K562 (cell line): ENCODE data around the gene PTP4A2. TPM values are rescaled to one million over a fixed set of nuclear protein-coding genes. Genes with fewer than 3 reads are reported as not detected.

Experiments used
- ADNP ChIP-seq: fragments of 200-800 bp; sonication (Bioruptor generic); IDR thresholded peaks from 2 replicates; pipeline ENCODE4 v1.6.1; 2016; ENCODE audit warnings: missing genetic modification characterization, missing compliant biosample characterization
- ARNT ChIP-seq, 2 experiments: fragments of 450-650 bp; IDR thresholded peaks; 2 replicates each; pipeline ENCODE4 v1.6.1; 2016; ENCODE audit warnings: mild to moderate bottlenecking in 1 of 2
- ATF7 ChIP-seq: fragments of 450-650 bp; IDR thresholded peaks from 2 replicates; pipeline ENCODE4 v1.7.1; 2014; ENCODE audit warnings: mild to moderate bottlenecking, moderate library complexity
- CHCHD3 ChIP-seq: fragments of 250-450 bp; sonication (Bioruptor Pico); IDR thresholded peaks from 2 replicates; pipeline ENCODE4 v2.1.2; 2022; ENCODE audit warnings: mild to moderate bottlenecking
- DIDO1 ChIP-seq: fragments of 450-650 bp; IDR thresholded peaks from 2 replicates; pipeline ENCODE4 v1.6.1; 2016; ENCODE audit warnings: low read depth, missing biosample characterization, missing genetic modification characterization
- EP300 ChIP-seq: IDR thresholded peaks from 2 replicates; pipeline ENCODE4 v1.6.1; 2012; ENCODE audit warnings: low read length, improper control_type of control experiment
- FIP1L1 ChIP-seq: fragments of 200-400 bp; formaldehyde crosslinking; IDR thresholded peaks from 2 replicates; pipeline ENCODE4 v1.6.1; 2018; ENCODE audit warnings: mild to moderate bottlenecking, low read depth, low read length; ENCODE audit not compliant: poor library complexity, severe bottlenecking
- HCFC1 ChIP-seq: IDR thresholded peaks from 2 replicates; pipeline ENCODE4 v1.6.1; 2012; ENCODE audit warnings: low read depth, low read length, improper control_type of control experiment
- JUND ChIP-seq, 2 experiments: IDR thresholded peaks; 2 replicates in 1 of 2; 3 replicates in 1 of 2; pipeline ENCODE4 v1.6.1; 2011; ENCODE audit warnings: borderline replicate concordance in 2 of 2, low read depth in 2 of 2, low read length in 2 of 2, improper control_type of control experiment in 1 of 2, missing biosample characterization in 1 of 2, missing genetic modification characterization in 1 of 2, missing genetic modification reagents in 1 of 2
- KDM4B ChIP-seq, 2 experiments: fragments of 450-650 bp in 1 of 2; sonication (generic) in 1 of 2; IDR thresholded peaks; 2 replicates each; pipeline ENCODE4 v1.6.1; 2016 to 2017; ENCODE audit warnings: borderline replicate concordance in 2 of 2, antibody characterized with exemption in 1 of 2, low read depth in 1 of 2, mild to moderate bottlenecking in 1 of 2
- LCOR ChIP-seq: sonication (generic); formaldehyde crosslinking; IDR thresholded peaks from 2 replicates; pipeline ENCODE4 v1.8.0; 2022; ENCODE audit warnings: mild to moderate bottlenecking, missing genetic modification reagents
- RBM17 ChIP-seq: fragments of 200-400 bp; formaldehyde crosslinking; IDR thresholded peaks from 2 replicates; pipeline ENCODE4 v1.6.1; 2017; ENCODE audit warnings: low read depth, mild to moderate bottlenecking, low read length, borderline replicate concordance
- RFX7 ChIP-seq: fragments of 250-450 bp; sonication (Bioruptor Pico); IDR thresholded peaks from 2 replicates; pipeline ENCODE4 v1.5.1; 2021; ENCODE audit warnings: mild to moderate bottlenecking
- SAP30 ChIP-seq: fragments of 200-600 bp; sonication (generic); IDR thresholded peaks from 2 replicates; pipeline ENCODE4 v1.6.1; 2012; ENCODE audit warnings: borderline replicate concordance, low read depth, mild to moderate bottlenecking, moderate library complexity, low read length, control low read depth, inconsistent platforms; ENCODE audit not compliant: insufficient read depth, poor library complexity, severe bottlenecking
- TARDBP ChIP-seq: fragments of 450-650 bp; IDR thresholded peaks from 2 replicates; pipeline ENCODE4 v1.6.1; 2016
- TCF15 ChIP-seq: fragments of 250-450 bp; sonication (Bioruptor Pico); IDR thresholded peaks from 2 replicates; pipeline ENCODE4 v1.8.0; 2022; ENCODE audit warnings: moderate library complexity, mild to moderate bottlenecking, inconsistent platforms
- VEZF1 ChIP-seq: fragments of 200-800 bp; sonication (Bioruptor generic); IDR thresholded peaks from 2 replicates; pipeline ENCODE4 v1.6.1; 2017; ENCODE audit warnings: missing genetic modification characterization, missing compliant biosample characterization
- ZFP1 ChIP-seq: fragments of 450-650 bp; formaldehyde crosslinking; IDR thresholded peaks from 2 replicates; pipeline ENCODE4 v1.4.0; 2020; ENCODE audit warnings: mild to moderate bottlenecking, mixed read lengths
- ZHX1 ChIP-seq: fragments of 150-350 bp; conservative IDR thresholded peaks from 2 replicates; pipeline ENCODE4 v1.6.1; 2014; ENCODE audit warnings: low read length
- ZNF431 ChIP-seq: sonication (generic); formaldehyde crosslinking; IDR thresholded peaks from 2 replicates; pipeline ENCODE4 v1.8.0; 2022; ENCODE audit warnings: mild to moderate bottlenecking, missing genetic modification reagents
- polyA plus RNA-seq, 8 experiments: library from polyadenylated mRNA; depleted of rRNA in 4 of 8; stranded (reverse) in 5 of 8; unstranded in 3 of 8; fragments of >200 nt; fragmentation: Nextera tagmentation in 2 of 8; fragmentation: Illumina TruSeq in 1 of 8; extraction: Ambion mirVana in 2 of 8; extraction: Trizol in 1 of 8; gene quantifications; 2 replicates each; pipeline versions ENCODE4 v1.2.1 to v1.2.3, GENCODE V29; 2011 to 2014; ENCODE audit warnings: inconsistent platforms in 1 of 8, missing spikeins in 1 of 8
- total RNA-seq, 7 experiments: library from RNA; depleted of rRNA in 6 of 7; stranded (reverse); fragments of >200 nt in 6 of 7; fragmentation: Illumina TruSeq in 2 of 7; extraction: Trizol in 2 of 7; gene quantifications; 2 replicates each; pipeline versions ENCODE4 v1.2.1 to v1.2.3, GENCODE V29; 2011 to 2021; ENCODE audit warnings: low replicate concordance in 1 of 7
- TF ChIP-seq, protein P1 (sequence below), 2 experiments: fragments of 150-350 bp in 1 of 2; IDR thresholded peaks; 2 replicates each; pipeline ENCODE4 v1.6.1; 2012 to 2016; ENCODE audit warnings: low read depth in 2 of 2, low read length in 2 of 2, mild to moderate bottlenecking in 1 of 2, moderate library complexity in 1 of 2

Gene PTP4A2
- total and polyA plus RNA-seq, 9 of the 15 experiments (the other 6 are each of a cell fraction or from before 2014, with no cell fraction given) = 197 to 870 (median 480) TPM

DNA sequence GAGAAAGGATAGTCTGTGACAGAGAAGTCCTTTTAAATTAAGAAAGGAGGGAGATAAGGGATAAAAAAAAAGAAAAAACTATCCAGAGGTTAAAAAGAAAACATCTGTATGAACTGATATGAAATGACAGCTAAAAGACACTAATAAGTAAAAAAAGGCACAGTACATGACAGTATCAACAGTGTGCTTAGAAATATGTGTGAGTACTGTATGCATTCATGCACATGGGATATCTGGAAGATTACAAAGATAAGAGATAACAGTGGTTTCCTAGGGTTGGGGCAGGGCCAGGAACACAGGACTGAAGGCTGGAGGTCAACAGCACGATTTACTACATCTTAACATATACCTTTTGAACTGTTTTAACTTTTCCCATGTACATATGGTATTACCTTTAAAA, 13.3 kb downstream of the PTP4A2 start (continued):
- TF ChIP-seq, protein P1, sequence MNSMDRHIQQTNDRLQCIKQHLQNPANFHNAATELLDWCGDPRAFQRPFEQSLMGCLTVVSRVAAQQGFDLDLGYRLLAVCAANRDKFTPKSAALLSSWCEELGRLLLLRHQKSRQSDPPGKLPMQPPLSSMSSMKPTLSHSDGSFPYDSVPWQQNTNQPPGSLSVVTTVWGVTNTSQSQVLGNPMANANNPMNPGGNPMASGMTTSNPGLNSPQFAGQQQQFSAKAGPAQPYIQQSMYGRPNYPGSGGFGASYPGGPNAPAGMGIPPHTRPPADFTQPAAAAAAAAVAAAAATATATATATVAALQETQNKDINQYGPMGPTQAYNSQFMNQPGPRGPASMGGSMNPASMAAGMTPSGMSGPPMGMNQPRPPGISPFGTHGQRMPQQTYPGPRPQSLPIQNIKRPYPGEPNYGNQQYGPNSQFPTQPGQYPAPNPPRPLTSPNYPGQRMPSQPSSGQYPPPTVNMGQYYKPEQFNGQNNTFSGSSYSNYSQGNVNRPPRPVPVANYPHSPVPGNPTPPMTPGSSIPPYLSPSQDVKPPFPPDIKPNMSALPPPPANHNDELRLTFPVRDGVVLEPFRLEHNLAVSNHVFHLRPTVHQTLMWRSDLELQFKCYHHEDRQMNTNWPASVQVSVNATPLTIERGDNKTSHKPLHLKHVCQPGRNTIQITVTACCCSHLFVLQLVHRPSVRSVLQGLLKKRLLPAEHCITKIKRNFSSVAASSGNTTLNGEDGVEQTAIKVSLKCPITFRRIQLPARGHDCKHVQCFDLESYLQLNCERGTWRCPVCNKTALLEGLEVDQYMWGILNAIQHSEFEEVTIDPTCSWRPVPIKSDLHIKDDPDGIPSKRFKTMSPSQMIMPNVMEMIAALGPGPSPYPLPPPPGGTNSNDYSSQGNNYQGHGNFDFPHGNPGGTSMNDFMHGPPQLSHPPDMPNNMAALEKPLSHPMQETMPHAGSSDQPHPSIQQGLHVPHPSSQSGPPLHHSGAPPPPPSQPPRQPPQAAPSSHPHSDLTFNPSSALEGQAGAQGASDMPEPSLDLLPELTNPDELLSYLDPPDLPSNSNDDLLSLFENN (IDR thresholded peaks at IDR 0.05; ENCODE audit: low read depth in 2 of 2, low read length in 2 of 2) = no peak
- TF ChIP-seq RBM17 (no peak), ATF7 (peak; percentile 13; the same call in 1 of the 2 replicates), EP300 (peak; percentile 23; the same call in 1 of the 2 replicates), VEZF1 (no peak), FIP1L1 (no peak), TCF15 (CRISPR knock-in tag) (no peak), ZFP1 (CRISPR knock-in tag) (no peak), ADNP (tag) (peak; percentile 38; the same call in 1 of the 2 replicates), RFX7 (no peak), SAP30 (no peak), ZHX1 (no peak), TARDBP (no peak), ARNT (IDR thresholded peaks at IDR 0.05) (no peak), LCOR (CRISPR knock-in tag) (no peak), JUND (IDR thresholded peaks at IDR 0.05; ENCODE audit: borderline replicate concordance, low read depth, low read length) (peak; percentile 19; the same call in 1 of the 2 replicates), JUND (tag; IDR thresholded peaks at IDR 0.05; ENCODE audit: borderline replicate concordance, low read depth, low read length) (no peak; the same call in 2 of the 3 replicates), HCFC1 (no peak), ZNF431 (CRISPR knock-in tag) (no peak), DIDO1 (no peak), KDM4B (IDR thresholded peaks at IDR 0.05; ENCODE audit: borderline replicate concordance in 2 of 2, low read depth in 1 of 2) (no peak), CHCHD3 (no peak)
